Stimulated activated CD8-positive, alpha-beta memory T cell treated with anti-CD3 and anti-CD28 coated beads, Interleukin-4, amount 100 ng/mL, for 24 hours (primary cell): ENCODE measurements around the gene RACGAP1.
"Not testable (repeated sequence)": the region's sequence is repeated elsewhere in the genome, so short reads cannot be mapped to it uniquely, and the experiment has no call there.

Source experiments
- DNase-seq: peaks from one replicate; pipeline ENCODE4 v3.0.0-alpha.2; 2020; ENCODE audit warnings: low read depth

Gene RACGAP1

DNA sequence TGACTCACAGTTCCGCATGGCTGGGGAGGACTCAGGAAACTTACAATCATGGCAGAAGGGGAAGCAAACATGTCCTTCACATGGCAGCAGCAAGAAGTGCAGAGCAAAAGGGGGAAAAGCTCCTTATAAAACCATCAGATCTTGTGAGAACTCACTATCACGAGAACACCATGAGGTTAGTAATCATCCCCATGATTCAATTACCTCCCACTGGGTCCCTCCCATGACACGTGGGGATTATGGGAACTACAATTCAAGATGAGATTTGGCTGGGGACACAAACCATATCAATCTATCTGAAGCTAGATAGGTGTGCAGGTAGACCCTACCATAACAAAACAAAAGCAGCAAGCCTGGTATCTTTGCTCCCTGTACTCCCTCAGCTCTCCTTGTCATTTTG is 38.8 kb downstream of the RACGAP1 start:
- not testable (repeated sequence) for DNase-seq

DNA sequence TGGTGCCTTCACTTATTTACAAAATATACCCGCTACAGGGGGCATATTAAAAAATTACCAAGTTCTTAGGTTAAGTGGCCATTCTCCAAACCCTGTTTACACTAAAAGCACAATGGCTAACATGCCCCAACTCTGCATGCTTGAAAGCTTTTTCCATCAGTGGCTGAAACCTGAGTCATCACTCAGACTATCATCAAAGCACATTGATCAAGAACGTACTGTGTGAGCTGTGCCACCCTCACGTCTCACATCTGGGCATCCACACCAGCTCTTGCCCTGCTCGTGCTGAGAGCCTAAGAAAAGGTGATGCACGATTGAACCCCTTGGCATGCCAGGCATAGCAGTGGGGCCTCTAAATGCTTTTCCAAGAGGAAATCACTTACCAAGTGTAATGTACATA is 39.3 kb downstream of the RACGAP1 start:
- no peak for DNase-seq

DNA sequence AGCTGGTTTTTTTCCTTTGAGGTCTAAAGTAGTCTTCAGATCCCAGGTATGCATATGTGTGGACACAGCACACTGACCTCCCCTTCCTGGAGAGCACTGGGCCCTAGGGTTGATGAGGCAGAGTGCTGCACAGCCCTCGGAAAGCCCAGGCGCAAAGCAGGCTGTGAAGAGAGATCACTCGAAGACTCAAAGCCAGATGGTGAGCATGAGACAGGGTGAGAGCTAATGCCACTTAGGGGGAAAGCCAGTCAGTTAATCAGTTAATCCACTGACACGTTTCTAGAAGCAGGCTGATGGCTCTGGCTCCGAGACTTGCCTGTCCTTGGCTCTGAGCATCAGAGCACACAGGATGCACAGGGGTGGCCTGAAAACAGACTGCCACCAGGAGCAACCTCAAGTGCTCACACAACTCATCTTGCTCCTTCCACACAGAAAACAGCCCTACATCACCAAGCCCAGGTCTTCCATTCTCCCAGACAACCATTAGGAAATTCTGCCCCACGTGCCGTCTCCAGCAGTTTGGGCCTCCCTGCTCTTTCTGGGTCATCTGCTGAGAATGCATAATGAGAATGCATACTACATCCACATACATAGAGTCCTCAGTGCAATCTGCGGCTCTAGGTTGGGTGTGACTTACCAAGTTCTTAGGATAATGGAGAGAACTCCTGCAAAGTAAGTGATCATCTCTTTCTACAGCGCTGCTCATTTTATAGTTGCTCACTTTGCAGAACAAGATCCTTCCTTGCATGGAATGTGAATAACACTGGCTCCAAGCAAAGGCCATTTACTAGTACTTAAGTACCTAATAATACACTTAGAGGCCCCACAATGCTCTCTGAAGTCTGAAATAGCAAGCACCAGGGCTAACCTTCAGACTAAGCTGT is 40.6 kb downstream of the RACGAP1 start:
- no peak for DNase-seq

GRCh38 chr12:49983892-49984291 is 41.4 kb downstream of the RACGAP1 start:
- DNase-seq = no peak

- no peak for DNase-seq
Measured at GRCh38 chr12:49982246-49983087, 42.8 kb downstream of the RACGAP1 start.

DNA sequence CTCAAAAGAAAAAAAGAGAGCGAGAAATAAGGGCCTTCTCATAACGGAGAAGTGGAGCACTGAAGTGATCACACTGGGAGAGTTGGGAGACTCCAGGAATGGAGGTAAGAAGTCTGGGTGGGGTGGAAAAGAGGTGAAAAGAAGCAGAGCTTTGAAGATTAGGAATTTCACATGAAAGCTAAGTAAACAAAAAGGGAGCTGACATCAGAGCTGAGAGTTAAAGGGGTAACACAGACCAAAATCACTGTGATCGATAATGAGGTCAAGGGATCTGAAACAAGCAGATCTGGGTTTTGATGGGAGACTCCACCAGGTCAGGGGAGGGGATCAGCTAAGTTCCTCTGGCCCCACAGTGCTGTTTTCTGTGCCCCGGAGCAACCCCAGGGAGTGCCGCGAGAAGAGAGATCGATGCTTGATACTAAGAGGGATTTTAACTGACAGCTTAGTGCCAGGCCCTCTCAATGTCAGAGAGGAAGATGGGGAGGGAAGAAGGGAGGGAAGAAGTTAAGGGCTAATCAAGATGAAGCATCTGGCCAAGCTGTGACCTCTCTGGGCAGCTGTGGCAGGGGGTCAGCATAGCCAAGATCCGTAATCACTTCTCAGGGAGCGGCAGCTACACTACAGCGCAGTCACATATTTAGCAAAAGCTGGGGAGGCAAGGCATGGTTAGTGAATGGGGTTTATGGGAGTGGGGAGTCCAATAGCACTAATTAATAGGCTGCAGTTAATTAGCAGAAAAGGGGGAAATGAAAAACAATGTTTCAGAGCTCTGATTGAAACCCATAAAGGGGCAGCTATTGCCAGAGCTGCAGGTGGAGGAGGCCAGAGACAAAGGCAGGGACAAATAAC is 44.6 kb downstream of the RACGAP1 start:
- DNase-seq = no peak

DNA sequence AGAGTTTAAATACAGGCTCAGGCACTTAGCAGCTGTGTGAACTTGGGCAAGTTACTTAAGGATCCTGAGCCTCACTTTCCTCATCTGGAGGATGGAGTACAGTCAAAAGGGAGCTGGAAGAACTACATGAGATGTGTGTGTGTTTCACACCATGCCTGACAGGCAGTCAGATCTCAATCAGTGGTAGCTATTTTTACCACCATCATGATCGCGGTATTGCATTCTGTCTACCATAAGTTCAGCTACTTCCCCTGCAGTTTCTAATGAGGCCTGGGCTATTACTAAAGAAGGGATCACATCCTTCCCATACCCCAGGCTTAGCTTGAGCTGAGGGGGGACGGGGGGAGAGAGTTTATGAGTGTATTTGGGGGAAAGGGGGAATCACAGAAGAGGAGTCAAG is 45.5 kb downstream of the RACGAP1 start:
- DNase-seq = no peak

GRCh38 chr12:49979016-49979586 is 46.2 kb downstream of the RACGAP1 start:
- no peak for DNase-seq

- no peak for DNase-seq
Measured at GRCh38 chr12:49978125-49978524, 47.2 kb downstream of the RACGAP1 start.

- no peak for DNase-seq
Measured at GRCh38 chr12:49976557-49976956, 48.7 kb downstream of the RACGAP1 start.

DNA sequence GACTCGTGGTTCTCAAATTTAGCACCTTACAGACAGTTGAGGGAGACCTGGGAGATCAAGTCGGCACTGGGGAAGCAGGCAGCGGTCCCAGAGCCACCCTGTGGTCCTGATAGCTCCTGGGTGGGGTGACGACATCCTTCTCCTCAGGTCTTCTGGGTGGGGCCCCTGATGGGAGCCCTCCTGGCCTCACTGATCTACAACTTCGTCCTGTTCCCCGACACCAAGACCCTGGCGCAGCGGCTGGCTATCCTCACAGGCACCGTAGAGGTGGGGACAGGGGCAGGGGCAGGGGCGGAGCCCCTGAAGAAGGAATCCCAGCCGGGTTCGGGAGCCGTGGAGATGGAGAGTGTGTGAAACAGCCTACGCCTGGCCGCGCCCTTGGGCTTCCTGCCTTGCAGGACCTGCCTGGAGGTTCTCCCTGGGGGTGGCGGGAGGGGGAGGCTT is 50.0 kb downstream of the RACGAP1 start:
- no peak for DNase-seq

GRCh38 chr12:49974677-49975317 is 50.5 kb downstream of the RACGAP1 start:
- no peak for DNase-seq

GRCh38 chr12:49974231-49974675 is 51.0 kb downstream of the RACGAP1 start:
- DNase-seq = no peak

DNA sequence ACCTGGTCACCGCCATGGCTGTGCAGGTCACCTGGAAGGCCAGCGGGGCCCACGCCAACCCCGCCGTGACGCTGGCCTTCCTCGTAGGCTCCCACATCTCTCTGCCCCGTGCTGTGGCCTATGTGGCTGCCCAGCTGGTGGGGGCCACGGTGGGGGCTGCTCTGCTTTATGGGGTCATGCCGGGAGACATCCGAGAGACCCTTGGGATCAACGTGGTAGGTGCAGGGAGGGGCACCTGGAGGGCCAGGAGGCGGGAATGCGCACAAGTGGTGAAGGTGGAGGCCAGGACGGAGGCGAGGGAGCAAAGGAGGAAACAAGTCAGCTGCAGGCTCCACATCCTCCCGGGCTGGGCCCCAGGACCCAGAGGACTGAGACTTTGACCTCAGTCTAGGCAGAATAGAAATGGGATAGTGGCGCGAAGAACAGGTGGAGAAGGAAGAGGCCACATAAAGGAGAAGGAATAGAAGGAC is 51.9 kb downstream of the RACGAP1 start:
- DNase-seq = no peak

DNA sequence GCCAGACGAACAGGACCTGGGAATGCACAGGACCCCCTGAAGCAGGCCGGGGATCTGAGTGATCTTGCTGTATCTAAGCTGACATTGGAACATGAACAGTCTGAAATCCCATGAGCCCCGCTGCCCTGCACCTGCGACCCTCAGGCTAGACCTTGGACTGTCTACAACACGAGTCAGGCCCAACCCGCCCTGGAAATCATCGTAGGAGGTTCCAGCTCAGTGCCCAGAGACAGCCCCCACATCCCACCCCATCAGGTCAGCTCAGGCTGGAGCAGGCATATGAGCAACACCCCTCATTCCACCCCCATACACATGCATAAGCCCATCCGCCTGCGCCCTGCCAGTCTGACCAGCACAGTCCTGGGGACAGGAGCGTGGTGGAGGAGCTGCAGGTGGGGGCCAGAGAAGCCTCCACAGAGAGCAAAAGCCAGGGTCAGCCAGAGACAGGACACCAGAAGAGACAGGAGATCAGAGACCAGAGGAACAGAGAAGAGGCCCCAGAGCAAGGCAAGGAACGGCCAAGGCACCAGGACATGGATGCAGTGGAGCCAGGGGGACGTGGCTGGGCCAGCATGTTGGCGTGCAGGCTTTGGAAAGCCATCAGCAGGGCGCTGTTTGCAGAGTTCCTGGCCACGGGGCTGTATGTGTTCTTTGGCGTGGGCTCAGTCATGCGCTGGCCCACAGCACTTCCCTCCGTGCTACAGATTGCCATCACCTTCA is 52.5 kb downstream of the RACGAP1 start, which contains the start of gene AQP6:
Gene AQP6 (plus strand): TSS at position 307 of the 720 bp plus-strand sequence. CDS start 227 bp downstream, at position 534.
- no peak for DNase-seq

DNA sequence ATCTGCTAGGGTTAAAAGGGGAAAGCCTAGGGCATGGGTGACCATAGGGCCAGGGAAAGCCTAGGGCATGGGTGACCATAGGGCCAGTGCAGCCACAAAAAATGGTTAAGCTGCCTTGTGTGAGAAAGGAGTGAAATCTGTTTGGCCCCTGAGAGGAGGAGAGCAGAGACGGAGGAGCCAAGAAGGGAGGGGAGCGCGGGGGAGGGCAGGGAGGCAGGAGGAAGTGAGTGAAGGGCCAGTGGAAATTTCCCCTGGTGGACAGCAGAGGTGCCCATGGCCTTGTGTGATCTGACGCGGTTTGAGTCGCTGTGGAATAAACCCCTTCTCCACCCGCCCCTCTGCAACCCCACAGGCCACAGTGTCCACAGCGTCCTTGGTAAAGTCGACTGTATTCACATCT is 53.2 kb downstream of the RACGAP1 start:
- DNase-seq = no peak

GRCh38 chr12:49971141-49971540 is 54.2 kb downstream of the RACGAP1 start:
- DNase-seq = no peak

- DNase-seq = no peak
Measured at GRCh38 chr12:49970658-49971057, 54.6 kb downstream of the RACGAP1 start.

DNA sequence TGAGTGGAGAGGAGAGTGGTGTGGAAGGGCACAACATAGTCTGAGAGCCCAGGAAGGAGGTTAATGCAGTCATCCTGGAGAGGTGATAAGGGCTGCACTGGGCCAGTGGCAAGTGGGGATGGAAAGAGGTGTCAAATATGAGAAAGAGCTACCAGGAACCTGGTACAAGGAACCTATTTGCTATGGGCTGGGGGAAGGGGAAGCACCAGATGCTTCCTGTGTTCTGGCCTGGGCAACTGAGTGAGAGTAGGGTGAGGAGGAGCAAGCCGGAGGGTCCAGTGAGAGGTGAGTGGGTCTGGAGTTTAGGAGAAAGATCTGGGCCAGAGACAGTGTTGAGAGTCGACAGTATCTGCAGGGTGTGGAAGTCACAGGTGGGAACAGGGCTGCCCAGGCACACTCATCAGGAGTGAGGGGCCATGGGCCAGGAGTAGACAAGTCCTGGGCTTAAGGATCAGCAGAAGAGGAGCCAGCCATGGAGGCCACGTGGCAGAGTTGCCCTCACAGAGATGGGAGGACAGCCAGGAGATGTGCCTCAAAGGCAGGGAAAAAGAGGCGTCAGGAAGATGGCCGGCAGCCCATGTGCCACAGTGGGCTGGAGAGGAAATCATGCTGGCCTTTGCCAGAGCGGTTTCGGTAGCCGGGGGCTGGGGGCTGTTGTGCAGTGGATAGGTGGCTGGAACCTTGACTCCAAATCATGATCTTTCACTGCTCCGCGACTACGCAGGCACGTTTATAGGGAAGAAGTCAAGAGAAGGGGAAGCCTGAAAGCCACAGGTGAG is 55.5 kb downstream of the RACGAP1 start:
- no peak for DNase-seq
